GM18907 (cell line): ENCODE measurements around the gene NME5.
"Not testable (repeated sequence)": the region's sequence is repeated elsewhere in the genome, so short reads cannot be mapped to it uniquely, and the experiment has no call there.

Experiments used
- ATAC-seq: cut with Tn5 transposase; IDR thresholded peaks from one replicate; pipeline ENCODE4 v1.9.1; 2021; ENCODE audit warnings: mild to moderate bottlenecking, moderate library complexity; ENCODE audit not compliant: unreplicated experiment

NME5 gene, protein sequence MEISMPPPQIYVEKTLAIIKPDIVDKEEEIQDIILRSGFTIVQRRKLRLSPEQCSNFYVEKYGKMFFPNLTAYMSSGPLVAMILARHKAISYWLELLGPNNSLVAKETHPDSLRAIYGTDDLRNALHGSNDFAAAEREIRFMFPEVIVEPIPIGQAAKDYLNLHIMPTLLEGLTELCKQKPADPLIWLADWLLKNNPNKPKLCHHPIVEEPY

GRCh38 chr5:138138949-138139780, at the start of gene NME5:
NME5 (minus strand) TSS chr5:138139428; CDS start chr5:138138780, 648 bp downstream.
- no peak for ATAC-seq

DNA sequence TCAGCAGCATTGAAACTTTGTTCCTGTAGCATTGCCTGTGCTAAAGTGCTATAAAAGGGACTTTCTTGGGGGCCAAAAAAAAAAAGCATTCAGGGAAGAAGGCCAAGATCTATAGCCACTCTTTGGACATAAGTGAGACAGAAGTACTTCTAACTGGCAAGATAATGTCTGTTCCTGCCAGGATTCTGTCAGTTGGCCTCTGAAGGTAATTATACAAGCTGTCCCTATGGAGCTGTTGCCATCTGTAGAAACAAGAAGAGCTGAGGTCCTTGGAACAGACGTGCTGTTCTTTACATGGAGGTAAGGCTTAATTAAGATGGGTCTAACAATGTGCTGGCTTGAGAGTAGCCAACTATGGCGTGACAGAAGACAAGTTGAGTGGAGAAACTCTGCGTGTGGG, 49.4 kb upstream of the NME5 start:
- no peak for ATAC-seq

- ATAC-seq = no peak
Measured at GRCh38 chr5:138186002-138186447, 46.8 kb upstream of the NME5 start.

DNA sequence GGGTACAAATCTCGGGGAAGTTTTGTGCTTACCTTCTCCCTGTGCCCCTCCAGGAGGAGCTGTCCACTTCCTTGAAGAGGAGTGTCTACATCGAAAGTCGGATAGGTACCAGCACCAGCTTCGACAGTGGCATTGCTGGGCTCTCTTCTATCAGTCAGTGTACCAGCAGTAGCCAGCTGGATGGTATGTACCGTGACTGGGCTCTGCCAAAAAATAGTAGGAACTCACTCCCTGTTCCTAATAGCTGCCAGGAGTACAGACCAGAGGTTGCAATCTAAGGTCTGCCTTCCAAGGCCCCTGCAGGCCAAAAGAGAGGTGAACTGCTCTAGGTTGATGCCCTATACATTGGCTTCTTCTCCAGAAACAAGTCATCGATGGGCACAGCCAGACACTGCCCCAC, 43.6 kb upstream of the NME5 start:
- ATAC-seq = no peak

- no peak for ATAC-seq
Measured at GRCh38 chr5:138180841-138181240, 41.6 kb upstream of the NME5 start.

- no peak for ATAC-seq
Measured at GRCh38 chr5:138180183-138180782, 41.1 kb upstream of the NME5 start.

DNA sequence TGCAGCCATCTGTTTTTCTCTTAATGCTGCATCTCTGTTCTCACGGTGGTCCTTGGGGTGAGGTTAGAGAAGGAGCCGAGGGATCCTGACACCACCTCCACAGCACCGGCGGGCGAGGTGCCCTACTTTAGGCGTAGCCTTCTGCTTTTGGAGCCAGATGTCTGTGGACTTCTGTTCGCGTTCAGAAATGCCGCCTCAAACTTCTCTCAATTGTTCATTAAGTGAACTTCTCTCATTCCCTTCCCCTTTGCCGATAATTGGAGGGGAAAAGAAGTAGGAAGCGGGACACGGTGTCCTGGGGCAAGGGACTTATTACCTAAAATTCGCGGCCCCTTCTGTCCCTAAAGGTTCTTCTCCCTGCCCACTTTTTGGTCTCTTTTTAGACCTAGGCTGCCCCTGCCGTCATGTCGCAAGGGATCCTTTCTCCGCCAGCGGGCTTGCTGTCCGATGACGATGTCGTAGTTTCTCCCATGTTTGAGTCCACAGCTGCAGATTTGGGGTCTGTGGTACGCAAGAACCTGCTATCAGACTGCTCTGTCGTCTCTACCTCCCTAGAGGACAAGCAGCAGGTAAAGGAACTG, 40.1 kb upstream of the NME5 start:
- peak; percentile 12 for ATAC-seq

GRCh38 chr5:138178516-138179276, 39.5 kb upstream of the NME5 start, which contains the start of the genes BRD8 and KIF20A:
BRD8 (minus strand) TSS chr5:138178630; CDS start chr5:138178614, 16 bp downstream.
KIF20A (plus strand) TSS chr5:138179112; CDS start chr5:138179681, 569 bp downstream.
- ATAC-seq = peak; percentile 83

DNA sequence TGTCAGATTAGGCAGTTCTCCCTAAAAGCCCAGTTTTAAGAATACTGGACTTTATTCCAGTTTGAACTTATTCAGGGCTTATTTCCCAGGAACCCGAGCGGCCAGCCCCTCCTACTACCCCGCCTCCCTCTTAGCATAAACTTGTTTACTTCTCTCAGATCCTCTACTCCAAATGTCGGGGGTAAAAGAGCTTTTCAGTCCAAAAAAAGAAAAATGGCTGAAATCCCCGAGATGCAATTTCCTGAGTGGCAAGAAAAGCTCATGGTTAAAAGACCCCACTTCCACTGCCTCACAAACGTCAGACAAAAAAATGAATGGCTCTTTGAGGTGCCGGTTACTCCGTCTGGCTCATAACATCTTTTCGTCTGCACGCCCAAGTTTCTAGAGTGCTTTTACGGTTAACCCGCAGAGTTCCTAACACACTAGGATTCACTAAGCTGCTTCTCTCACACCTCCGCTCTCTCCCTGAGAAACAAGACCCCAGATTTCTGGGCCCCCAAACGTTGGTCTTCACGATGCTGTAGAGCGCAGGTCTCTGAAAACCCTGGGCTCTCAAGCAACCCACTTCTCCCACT, 38.8 kb upstream of the NME5 start:
- ATAC-seq = no peak

GRCh38 chr5:138170299-138170698, 31.1 kb upstream of the NME5 start:
- ATAC-seq = no peak

GRCh38 chr5:138169124-138169523, 29.9 kb upstream of the NME5 start:
- no peak for ATAC-seq

DNA sequence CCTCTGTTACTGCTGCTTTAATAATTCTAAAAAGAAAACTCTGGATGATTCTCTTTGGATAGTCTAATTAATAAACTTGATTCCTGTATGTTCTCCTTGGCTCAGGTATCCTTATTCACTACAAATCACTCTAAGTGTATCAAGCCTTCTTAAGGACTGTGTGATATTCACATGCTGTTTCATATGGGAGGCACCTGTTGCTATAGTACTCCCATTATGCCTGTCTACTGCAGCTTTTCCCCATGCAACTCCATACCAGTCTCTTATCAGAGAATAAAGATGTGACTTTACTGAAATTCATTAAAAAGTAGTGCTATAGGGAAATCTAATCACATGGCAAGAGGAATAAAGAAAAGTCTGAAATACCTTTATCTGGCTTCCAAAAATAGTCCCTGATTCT, 24.5 kb upstream of the NME5 start:
- no peak for ATAC-seq

GRCh38 chr5:138160706-138161105, 21.5 kb upstream of the NME5 start:
- no peak for ATAC-seq

GRCh38 chr5:138159666-138160065, 20.4 kb upstream of the NME5 start:
- ATAC-seq = no peak

GRCh38 chr5:138157626-138158025, 18.4 kb upstream of the NME5 start:
- ATAC-seq = no peak

GRCh38 chr5:138155977-138156376, 16.7 kb upstream of the NME5 start:
- not testable (repeated sequence) for ATAC-seq

DNA sequence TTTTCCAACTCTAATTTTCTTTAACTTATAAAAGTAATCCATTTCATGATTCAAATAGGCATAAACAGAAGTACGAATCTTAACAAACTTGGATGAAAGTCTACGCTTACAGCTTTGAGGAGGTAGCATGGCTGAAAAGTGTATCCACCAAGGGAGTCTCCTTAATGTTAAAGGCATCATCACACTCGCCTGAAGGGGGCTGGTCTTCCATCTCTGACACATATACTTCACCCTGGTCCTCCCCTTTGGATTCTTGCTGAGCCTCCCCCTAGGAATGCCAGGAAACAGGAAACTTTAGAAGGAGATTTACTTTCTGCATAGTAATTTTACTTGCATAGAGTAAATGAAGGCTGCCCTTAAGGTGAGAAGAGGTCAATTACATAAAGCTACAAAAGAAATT, 10.3 kb upstream of the NME5 start:
- ATAC-seq = no peak

DNA sequence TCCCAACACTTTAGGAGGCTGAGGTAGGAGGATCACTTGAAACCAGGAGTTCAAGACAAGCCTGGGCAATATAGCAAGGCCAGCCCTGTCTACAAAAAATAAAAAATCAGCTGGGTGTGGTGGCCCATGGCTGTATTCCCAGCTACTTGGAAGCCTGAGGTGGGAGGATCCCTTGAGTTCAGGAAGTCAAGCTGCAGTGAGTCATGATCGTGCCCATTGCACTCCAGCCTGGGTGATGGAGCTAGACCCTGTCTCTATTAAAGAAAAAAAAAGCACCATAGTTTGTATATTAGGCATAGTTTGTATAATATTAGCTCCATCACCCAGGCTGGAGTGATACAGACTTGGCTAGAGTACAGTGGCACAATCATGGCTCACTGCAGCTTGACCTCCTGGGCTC, 9.6 kb upstream of the NME5 start:
- ATAC-seq = no peak

DNA sequence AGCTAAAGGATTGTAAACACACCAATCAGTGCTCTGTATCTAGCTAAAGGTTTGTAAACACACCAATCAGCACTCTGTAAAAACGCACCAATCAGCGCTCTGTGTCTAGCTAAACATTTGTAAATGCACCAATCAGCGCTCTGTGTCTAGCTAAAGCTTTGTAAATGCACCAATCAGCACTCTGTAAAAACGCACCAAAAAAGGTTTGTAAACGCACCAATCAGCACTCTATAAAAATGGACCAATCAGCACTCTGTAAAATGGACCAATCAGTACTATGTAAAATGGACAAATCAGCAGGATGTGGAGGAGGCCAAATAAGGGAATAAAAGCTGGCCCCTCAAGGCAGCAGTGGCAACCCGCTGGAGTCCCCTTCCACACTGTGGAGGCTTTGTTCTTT, 4.3 kb upstream of the NME5 start:
- not testable (repeated sequence) for ATAC-seq

DNA sequence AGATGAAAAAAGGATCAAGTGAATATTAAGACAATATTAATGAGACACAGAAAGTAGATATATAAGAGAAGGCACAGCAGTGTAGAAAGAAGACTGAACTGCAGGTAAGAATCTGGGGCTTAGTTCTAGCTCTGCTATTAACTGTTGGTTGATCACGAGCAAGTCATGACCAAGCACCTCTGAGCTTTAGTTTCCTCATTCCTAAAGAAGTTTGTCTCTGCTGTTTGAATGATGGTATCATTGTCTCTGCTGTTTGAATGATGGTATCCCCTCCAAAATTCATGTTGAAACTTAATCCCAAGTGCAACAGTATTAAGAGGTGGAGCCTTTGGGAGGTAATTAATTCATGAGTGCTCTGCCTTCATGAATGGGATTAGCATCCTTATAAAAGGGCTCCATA, 2.5 kb upstream of the NME5 start:
- ATAC-seq = no peak
